NT2/D1 (cell line): ENCODE data around the gene PODNL1.

Experiments used
- SUZ12 ChIP-seq: IDR thresholded peaks from 2 replicates; pipeline ENCODE4 v1.6.1; 2011; ENCODE audit not compliant: insufficient read length, insufficient read depth; ENCODE audit errors: extremely low read depth
- YY1 ChIP-seq: IDR thresholded peaks from 2 replicates; pipeline ENCODE4 v1.6.1; 2011; ENCODE audit not compliant: insufficient read length, insufficient read depth
- ZNF274 ChIP-seq: IDR thresholded peaks from 2 replicates; pipeline ENCODE4 v1.6.1; 2011; ENCODE audit warnings: mild to moderate bottlenecking, low read depth, low read length

DNA sequence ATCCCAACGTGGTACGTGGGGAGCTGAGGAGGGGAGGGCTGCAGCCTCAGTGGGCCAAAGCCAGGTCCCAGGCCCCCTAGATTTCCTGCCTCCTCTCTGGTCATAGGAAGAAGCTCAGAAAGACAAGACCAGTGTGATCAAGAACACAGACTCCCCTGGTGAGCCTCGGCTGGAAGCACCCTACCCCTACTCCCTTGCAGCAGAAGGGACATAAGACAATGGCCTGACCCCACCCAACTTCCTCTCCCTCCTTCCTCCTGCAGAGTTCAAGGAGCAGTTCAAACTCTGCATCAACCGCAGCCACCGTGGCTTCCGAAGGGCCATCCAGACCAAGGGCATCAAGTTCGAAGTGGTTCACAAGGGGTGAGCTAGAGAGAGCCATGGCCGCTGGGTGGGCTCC lies 11.5 kb downstream of the PODNL1 start:
- no peak for TF ChIP-seq ZNF274
- TF ChIP-seq YY1 = no peak
- no peak for TF ChIP-seq SUZ12
